ENCODE measurements around the gene XRCC4. TPM values are rescaled to one million over a fixed set of nuclear protein-coding genes. Genes with fewer than 3 reads are reported as not detected.

Gene XRCC4
- total RNA-seq, 1 experiment from 2014 or later, result 10.8 TPM

- Histone ChIP-seq H2BK20ac (ENCODE audit: low read depth, low read length, poor library complexity, severe bottlenecking) (no peak overlapping the region), H3K4ac (ENCODE audit: low read depth, low read length) (no peak overlapping the region), H3T11ph (ENCODE audit: low read length) (no peak overlapping the region), H3K27me3 (ENCODE audit: insufficient read depth, low read length) (no peaks in the 10 kb centered on the region), H2BK120ac (ENCODE audit: low read depth, low read length, poor library complexity, severe bottlenecking) (no peak overlapping the region), H3K79me2 (ENCODE audit: insufficient read depth, low read length) (no peaks in the 10 kb centered on the region), H4K20me1 (ENCODE audit: control insufficient read depth, insufficient read depth, insufficient read length) (no peaks in the 10 kb centered on the region), H3K18ac (ENCODE audit: insufficient read length, low read depth, low read length) (no peak overlapping the region), H3K9me3 (ENCODE audit: control insufficient read depth, low read depth, low read length) (no peaks in the 10 kb centered on the region), H3K9ac (ENCODE audit: extremely low read depth, insufficient read length, low read length) (no peak overlapping the region), H4K8ac (replicated peaks; ENCODE audit: insufficient read length, low read depth, low read length) (no peak overlapping the region), H3K23ac (ENCODE audit: insufficient read length, low read depth, low read length) (no peak overlapping the region), H3K14ac (ENCODE audit: insufficient read depth, low read length) (no peak overlapping the region), H3K56ac (ENCODE audit: insufficient read length, low read depth, low read length) (no peak overlapping the region), H3K27ac (ENCODE audit: insufficient read length, low read depth, low read length) (no peak overlapping the region), H2AFZ (ENCODE audit: low read length) (no peak overlapping the region), H4K5ac (ENCODE audit: insufficient read length, low read depth, low read length) (no peak overlapping the region), H2BK5ac (ENCODE audit: insufficient read length, low read length) (no peak overlapping the region), H2BK12ac (ENCODE audit: insufficient read length, low read depth, low read length) (no peak overlapping the region), H3K79me1 (ENCODE audit: insufficient read depth, low read depth, low read length, poor library complexity, severe bottlenecking) (no peaks in the 10 kb centered on the region), H3K23me2 (ENCODE audit: insufficient read length, low read depth, low read length, poor library complexity, severe bottlenecking) (no peaks in the 10 kb centered on the region), H2BK15ac (ENCODE audit: low read depth, low read length) (no peak overlapping the region), H4K91ac (ENCODE audit: insufficient read length, low read depth, low read length) (no peak overlapping the region), H2AK5ac (ENCODE audit: insufficient read length, low read length) (no peak overlapping the region), H3K4me2 (ENCODE audit: insufficient read depth, insufficient read length, low read length) (no peak overlapping the region), H3K4me1 (ENCODE audit: insufficient read depth, low read length) (peaks cover 2% of the 10 kb centered on the region; the same call in 1 of the 2 replicates)
- no peak overlapping the region for H3K27ac Mint-ChIP-seq
- no peaks in the 10 kb centered on the region for H3K9me3 Mint-ChIP-seq
- peaks cover 30 to 32% of the 10 kb centered on the region in 2 experiments for H3K4me1 Mint-ChIP-seq
- WGBS (ENCODE audit: extremely low coverage, insufficient read length, low lambda C conversion rate), result no CpG with 5 or more reads among the region's 2 CpGs
- no peaks in the 10 kb centered on the region; a peak in 2 of 7 replicates for H3K36me3 Mint-ChIP-seq (ENCODE audit: insufficient read depth in 1 of 3, low read depth in 3 of 3)
- no peak overlapping the region for H3K4me3 Mint-ChIP-seq
- DNase-seq, result no peak
- no peaks in the 10 kb centered on the region; the same call in 1 of the 2 replicates for H3K27me3 Mint-ChIP-seq (ENCODE audit: low read depth)
- TF ChIP-seq CTCF (conservative IDR thresholded peaks at IDR 0.05), result no peak
These were observed 47.4 kb upstream of the XRCC4 start for GRCh38 chr5:83029912-83030311.
